GM10248 (cell line): ENCODE results near the gene TNFAIP8L1.

Experiments
- CTCF ChIA-PET: fragments of 300-600 bp; sonication (Branson Sonifier 250); formaldehyde crosslinking; extraction: SDS; loops from one replicate; lab custom pipeline; 2021; ENCODE audit warnings: antibody characterized with exemption; lab: Yijun Ruan, JAX
- POLR2A ChIA-PET: fragments of 350-650 bp; sonication (Branson Sonifier 250); formaldehyde crosslinking; extraction: SDS; loops from one replicate; lab custom pipeline; 2020; ENCODE audit warnings: antibody characterized with exemption; lab: Yijun Ruan, JAX
- DNase-seq: peaks from one replicate; pipeline ENCODE4 v3.0.0; 2012; ENCODE audit errors: extremely low spot score
- CTCF ChIP-seq: IDR thresholded peaks from 2 replicates; pipeline ENCODE4 v1.5.1; 2012; ENCODE audit warnings: mild to moderate bottlenecking, low read depth; ENCODE audit errors: extremely low read depth, missing control alignments, control extremely low read depth

Gene TNFAIP8L1

GRCh38 chr19:4606181-4606580 is 33.1 kb upstream of the TNFAIP8L1 start:
- no peak for TF ChIP-seq CTCF
- CTCF ChIA-PET = interaction anchor here (4.0 kb wide), 1 partner anchor 30 kb away, joined by 14 read pairs; no protein-coding TSS in a partner anchor
- no peak for DNase-seq
- POLR2A ChIA-PET = interaction anchor here (0.7 kb wide), 1 partner anchor 103 kb away, joined by 3 read pairs; no protein-coding TSS in a partner anchor

GRCh38 chr19:4606921-4607678 is 32.2 kb upstream of the TNFAIP8L1 start:
- CTCF ChIA-PET = interaction anchor here (0.8 to 4.0 kb wide), 4 partner anchors 9 to 29 kb away, joined by 4 to 14 read pairs (median 4); no protein-coding TSS in a partner anchor
- no peak for DNase-seq
- POLR2A ChIA-PET = interaction anchor here (0.6 kb wide), 1 partner anchor 9 kb away, joined by 6 read pairs; no protein-coding TSS in a partner anchor
- no peak for TF ChIP-seq CTCF

- CTCF ChIA-PET = no interaction called here
- POLR2A ChIA-PET = no interaction called here
- no peak for TF ChIP-seq CTCF
- DNase-seq = no peak
Observed at GRCh38 chr19:4609878-4610511, 29.3 kb upstream of the TNFAIP8L1 start.

- DNase-seq = no peak
- CTCF ChIA-PET = no interaction called here
- no peak for TF ChIP-seq CTCF
- POLR2A ChIA-PET = no interaction called here
Observed at GRCh38 chr19:4613254-4613751, 26.0 kb upstream of the TNFAIP8L1 start.

- no peak for TF ChIP-seq CTCF
- DNase-seq = no peak
- CTCF ChIA-PET = interaction anchor here (1.1 to 1.9 kb wide), 3 partner anchors 15 to 41 kb away, joined by 3 to 6 read pairs (median 4); no protein-coding TSS in a partner anchor
- POLR2A ChIA-PET = no interaction called here
Observed at GRCh38 chr19:4618019-4618418, 21.3 kb upstream of the TNFAIP8L1 start.

GRCh38 chr19:4619668-4620294 is 19.5 kb upstream of the TNFAIP8L1 start:
- ChIA-PET CTCF (interaction anchor here (7.1 kb wide), 1 partner anchor 17 kb away, joined by 33 read pairs; no protein-coding TSS in a partner anchor), POLR2A (no interaction called here)
- TF ChIP-seq CTCF = no peak
- DNase-seq = no peak
